Right lung (tissue), 5 donors: ENCODE measurements around the gene ANKRD13A. TPM values are rescaled to one million over a fixed set of nuclear protein-coding genes. Genes with fewer than 3 reads are reported as not detected.
"Not testable (repeated sequence)": the region's sequence is repeated elsewhere in the genome, so short reads cannot be mapped to it uniquely, and the experiment has no call there.

Source experiments
- DNase-seq, 2 donors: peaks; one replicate each; pipeline ENCODE4 v3.0.0-alpha.2; 2013
- polyA plus RNA-seq, 5 donors: library from polyadenylated mRNA; unstranded; fragments of 120-200 nt; gene quantifications; one replicate each; pipeline versions ENCODE4 v1.2.1 to v1.2.3, GENCODE V29; 2013; ENCODE audit warnings: inconsistent platforms in 1 of 5, low replicate concordance in 1 of 5; ENCODE audit not compliant: insufficient read length in 5 of 5, insufficient read depth in 1 of 5

The ANKRD13A gene
- polyA plus RNA-seq, 5 donors = 34.4 to 45.6 (median 40.6) TPM

GRCh38 chr12:110075880-110076279 lies 76.7 kb downstream of the ANKRD13A start:
- no peak for DNase-seq

DNA sequence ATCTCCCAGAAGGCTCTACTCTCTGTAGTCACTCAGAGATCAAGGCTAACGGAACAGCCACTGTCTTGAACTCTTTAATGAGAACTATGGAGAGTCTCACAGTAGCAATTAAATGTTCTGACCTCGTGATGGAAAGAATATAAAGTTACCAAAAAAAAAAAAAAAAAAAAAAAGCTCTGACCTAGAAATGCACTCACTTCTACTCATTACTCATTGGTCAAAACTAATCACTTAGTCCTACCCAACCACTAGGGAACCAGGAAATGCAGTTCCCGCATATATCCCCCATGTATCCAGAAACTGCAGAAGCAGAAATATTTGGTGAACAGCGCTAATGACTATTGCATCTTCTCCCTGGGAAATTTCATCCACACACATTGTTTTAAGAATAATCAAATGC lies 78.6 kb downstream of the ANKRD13A start:
- DNase-seq = no peak

GRCh38 chr12:110079477-110080400 lies 80.5 kb downstream of the ANKRD13A start:
- DNase-seq = peak in 1 of 2 donors; percentile 6

DNA sequence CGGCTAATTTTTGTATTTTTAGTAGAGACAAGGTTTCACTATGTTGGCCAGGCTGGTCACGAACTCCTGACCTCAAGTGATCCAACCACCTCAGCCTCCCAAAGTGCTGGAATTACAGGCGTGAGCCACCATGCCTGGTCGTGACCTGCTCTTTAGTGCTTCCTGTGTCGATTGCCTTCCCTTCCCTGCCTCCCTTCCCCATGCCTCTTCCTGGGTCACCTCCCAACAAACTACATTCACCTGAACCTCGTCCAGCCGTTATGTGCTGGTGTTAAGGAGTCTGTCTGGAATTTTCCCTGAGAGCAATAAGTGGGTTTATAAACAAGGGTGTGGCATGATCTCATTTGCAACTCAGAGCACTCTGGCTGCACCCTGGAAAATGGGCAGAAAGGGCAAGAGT lies 81.2 kb downstream of the ANKRD13A start:
- no peak for DNase-seq

DNA sequence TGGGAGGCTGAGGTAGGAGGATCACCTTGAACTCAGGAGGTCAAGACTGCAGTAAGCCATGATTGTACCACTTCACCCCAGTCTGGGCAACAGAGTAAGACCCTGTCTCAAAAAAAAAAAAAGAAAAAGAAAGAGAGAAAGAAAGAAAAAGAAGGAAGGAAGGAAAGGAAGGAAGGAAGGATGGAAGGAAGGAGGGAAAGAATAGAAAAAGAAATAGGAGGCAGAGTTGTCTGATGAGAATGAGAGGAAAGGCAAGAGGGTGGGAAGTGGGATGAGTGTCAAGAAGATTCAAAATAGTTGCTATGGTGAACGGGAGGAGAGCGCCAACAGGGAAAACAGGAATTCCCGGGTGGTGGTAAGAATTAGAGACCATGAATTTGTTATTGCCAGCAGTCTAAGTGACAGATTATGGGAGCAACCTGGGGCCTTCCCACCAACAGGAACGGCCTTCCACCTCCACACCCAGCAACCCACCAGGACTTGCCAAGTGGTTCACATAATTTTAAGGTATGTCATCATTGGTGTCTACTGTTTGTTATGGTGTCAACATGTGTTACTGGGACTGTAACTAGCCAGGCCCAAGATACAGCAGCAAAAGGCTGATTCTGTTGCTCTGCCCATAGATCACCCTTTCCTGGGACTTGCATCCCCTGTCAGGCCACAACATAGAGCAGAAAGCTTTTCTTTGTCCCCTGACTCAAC lies 85.2 kb downstream of the ANKRD13A start:
- no peak for DNase-seq

DNA sequence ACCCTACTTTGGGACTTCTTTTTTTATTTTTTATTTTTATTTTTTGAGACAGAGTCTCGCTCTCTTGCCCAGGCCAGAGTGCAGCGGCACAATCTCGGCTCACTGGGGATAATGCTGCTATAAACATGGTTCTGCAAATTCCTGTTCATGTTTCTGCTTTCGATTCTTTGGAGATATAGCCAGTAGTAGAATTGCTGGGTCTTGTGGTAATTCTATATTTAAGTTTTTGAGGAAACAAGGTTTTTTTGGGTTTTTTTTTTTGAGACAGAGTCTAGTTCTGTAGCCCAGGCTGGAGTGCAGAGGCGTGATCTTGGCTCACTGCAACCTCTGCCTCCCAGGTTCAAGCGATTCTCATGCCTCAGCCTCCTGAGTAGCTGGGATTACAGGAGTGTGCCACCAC lies 89.0 kb downstream of the ANKRD13A start:
- DNase-seq = not testable (repeated sequence)

GRCh38 chr12:110088936-110089335 lies 89.7 kb downstream of the ANKRD13A start:
- DNase-seq = no peak

Other genes with a start within 250 kb of the ANKRD13A start
- gene TRPV4, start 166.0 kb upstream of the ANKRD13A start, polyA plus RNA-seq = 1 to 10 TPM; 2.6 to 4.0 (median 2.8) TPM
- gene GLTP, start 118.9 kb upstream of the ANKRD13A start, polyA plus RNA-seq = 10 to 100 TPM; 25.6 to 38.8 (median 32.0) TPM
- 10 to 100 TPM; 19.8 to 26.0 (median 20.7) TPM for gene TCHP, start 99.2 kb upstream of the ANKRD13A start, polyA plus RNA-seq
- 10 to 100 TPM; 41.8 to 58.1 (median 54.7) TPM for gene GIT2, start 3.1 kb upstream of the ANKRD13A start, polyA plus RNA-seq
- 10 to 100 TPM; 32.3 to 38.3 (median 36.0) TPM for gene C12orf76, start 49.1 kb downstream of the ANKRD13A start, polyA plus RNA-seq
- gene IFT81, start 124.9 kb downstream of the ANKRD13A start, polyA plus RNA-seq = 10 to 100 TPM; 30.8 to 49.5 (median 44.2) TPM